ENCODE measurements around the gene HOXC12.

HOXC12 gene

DNA sequence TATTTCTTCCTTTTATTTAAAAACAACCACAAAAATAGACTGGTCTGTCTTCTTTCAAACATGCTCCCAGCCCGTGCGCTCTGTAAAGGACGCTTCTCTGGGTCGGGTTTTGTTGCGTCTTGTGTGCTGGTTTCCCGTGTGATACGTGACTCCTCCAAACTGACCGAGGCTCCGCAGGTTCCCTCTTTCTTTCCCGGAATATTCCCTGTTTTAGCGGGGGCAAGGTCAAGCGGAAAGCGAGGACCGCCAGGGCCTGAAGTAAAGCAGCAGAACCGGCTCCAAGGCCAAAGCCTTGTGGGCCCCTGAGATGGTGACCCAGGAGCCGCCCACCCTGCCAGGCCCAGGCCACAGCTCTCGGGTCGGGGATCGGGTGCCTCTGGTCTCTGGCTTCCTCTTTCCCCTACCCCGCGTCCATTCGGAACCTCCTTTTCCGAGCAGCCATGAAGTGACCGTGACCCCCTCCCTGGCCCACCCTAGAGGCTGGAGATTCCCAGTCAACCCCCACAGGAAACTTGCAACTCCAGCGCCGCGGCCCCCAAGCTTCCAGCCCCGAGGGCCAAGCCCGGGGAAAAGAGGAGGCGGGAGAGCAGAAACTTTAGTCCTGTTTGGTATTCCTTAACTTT is 29.4 kb downstream of the HOXC12 start:
- DNase-seq = no peak

DNA sequence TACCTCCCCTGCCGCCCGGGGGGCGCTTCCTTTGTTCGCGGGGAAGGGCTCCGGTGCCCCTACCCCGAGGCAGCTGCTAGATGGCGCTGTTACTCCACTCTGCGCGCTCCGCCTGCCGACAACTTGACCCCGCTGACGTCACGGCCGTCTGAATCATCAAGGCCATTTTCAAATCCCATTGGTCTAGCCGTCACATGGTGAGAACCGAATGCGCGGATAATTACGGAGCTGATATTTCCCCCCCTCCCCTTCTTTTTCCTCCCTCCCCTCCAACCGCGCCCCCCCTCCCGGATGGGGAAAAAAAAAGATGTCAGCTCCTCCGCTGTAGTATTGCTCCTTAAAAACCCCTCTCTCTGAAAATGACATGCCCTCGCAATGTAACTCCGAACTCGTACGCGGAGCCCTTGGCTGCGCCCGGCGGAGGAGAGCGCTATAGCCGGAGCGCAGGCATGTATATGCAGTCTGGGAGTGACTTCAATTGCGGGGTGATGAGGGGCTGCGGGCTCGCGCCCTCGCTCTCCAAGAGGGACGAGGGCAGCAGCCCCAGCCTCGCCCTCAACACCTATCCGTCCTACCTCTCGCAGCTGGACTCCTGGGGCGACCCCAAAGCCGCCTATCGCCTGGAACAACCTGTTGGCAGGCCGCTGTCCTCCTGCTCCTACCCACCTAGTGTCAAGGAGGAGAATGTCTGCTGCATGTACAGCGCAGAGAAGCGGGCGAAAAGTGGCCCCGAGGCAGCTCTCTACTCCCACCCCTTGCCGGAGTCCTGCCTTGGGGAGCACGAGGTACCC is 30.4 kb downstream of the HOXC12 start, which contains the start of gene HOXC10:
TSS of gene HOXC10 (plus strand) at position 246 of the 791 bp plus-strand sequence. CDS start at position 360, 114 bp downstream.
- peak; percentile 97 for DNase-seq

DNA sequence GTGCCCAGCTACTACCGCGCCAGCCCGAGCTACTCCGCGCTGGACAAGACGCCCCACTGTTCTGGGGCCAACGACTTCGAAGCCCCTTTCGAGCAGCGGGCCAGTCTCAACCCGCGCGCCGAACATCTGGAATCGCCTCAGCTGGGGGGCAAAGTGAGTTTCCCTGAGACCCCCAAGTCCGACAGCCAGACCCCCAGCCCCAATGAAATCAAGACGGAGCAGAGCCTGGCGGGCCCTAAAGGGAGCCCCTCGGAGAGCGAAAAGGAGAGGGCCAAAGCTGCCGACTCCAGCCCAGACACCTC is 30.9 kb downstream of the HOXC12 start:
- no peak for DNase-seq

DNA sequence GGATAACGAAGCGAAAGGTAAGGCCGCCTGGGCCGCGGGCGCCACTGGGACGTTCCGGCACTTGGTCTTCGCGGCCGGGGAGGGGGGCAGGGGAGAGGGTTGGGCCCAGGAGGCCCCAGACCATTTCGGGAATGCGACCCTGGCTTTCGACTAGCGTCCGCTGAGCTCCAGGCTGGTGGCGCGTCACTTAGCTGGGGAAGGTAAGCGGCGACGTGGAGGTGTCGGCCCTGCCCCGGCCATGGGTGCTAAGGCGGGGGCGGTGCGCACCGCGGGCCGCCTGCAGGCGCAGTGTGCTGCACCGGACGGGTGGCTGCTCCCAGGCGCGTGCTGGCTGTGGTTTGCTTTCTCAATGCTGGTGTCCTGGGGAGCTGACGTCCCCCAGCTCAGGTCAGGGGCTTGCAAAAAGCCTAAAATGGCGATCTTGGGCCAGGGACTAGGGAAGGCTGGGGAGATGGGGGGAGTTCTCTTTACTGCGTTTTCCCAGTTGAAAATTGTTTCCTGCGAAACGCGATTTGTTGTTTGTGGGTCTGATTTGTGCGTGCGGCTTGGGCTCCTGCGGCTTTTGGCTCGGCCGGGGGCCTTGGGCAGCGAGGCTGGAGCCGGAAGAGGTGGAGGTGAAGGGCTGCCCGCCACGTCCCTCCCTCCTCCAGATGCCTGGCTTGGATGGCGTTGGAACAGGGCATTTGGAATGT is 31.4 kb downstream of the HOXC12 start:
- no peak for DNase-seq

DNA sequence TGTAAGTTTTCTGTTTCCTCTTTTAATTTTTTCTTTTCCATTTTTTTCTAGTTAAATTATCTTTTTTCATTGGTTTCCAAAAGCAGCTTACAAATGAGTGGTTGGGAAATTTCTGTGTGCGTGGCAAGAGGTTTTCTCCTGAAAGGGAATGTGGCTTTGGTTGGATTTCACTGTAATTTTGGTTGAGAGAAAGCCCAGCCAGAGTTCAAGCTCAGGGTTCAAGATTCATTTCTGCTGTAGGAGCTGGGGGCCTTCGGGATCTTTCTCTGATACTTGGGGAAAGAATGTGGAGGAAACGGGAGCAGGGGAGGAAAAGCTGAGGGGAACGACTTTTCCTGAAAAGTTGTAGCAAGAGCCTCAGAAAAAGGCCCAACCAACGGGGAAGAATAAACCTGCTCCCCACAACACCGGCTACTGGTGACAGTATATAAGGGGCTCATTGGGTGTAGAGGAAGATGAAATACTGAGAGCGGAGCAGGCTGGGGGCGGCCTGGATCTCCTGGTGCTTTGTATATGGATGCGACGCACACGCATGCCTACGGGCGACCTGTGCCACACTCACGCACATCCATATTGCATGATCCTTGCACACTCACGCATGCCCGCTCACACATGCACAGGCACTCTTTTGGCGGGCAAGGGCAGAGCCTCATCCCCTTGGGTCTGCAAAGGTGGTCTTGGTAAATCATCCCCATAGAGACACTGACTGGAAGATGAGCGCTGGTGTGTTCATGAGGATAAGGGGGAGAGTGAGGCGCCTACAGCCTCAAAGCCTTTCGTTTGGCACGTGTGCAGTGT is 32.2 kb downstream of the HOXC12 start:
- DNase-seq = no peak

DNA sequence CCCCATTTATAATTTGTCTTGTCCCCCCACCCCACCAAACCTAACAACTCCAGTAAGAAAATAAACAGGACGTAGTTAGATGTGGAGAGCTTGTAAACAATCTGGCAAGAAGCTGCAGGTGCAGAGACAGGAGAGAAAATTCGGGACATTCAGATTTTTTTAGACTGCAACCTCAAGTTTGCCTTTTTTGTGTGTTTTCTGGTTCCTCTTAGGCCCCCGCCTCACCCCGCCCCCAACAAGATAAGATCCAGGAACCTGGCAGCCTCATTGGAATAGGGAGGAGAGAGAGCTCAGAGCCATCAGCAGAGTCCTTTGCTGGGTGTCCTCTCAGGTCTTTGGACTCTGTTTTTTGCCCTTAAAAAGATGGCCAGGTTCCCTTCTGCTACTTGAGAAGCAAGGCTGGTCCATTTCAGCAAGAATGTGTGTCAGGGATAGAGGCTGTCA is 33.1 kb downstream of the HOXC12 start:
- no peak for DNase-seq

DNA sequence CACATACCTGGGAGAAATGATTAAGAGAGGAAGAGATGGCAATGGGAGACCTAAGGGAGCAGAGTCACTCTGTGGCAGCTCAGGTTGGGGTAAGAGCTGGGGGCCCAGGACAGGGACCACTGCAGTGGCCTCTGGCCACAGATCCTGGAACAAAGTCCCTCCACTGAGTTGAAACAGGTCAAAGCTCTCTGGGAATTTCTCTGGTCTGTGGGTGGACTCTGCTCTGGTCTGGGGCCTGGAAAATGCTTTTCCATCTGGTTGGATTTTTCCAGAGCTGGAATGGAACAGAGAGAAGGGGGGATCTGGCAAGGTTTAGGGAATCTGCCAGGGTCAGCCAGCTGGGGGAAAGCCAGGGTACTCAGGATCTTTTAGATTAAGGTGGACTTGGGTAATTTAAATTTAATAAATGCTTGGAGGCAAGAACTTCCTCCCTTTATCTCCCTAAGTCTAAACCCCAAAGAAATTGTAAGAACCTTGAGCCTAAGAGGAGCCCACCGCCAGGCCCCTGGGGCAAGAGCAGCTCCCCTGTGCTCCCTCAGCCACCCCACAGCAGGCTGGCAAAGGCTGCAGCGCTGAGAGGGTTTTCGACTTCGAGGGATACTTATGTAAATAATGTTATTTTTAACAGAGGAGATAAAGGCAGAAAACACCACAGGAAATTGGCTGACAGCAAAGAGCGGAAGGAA is 34.0 kb downstream of the HOXC12 start:
- DNase-seq = no peak

DNA sequence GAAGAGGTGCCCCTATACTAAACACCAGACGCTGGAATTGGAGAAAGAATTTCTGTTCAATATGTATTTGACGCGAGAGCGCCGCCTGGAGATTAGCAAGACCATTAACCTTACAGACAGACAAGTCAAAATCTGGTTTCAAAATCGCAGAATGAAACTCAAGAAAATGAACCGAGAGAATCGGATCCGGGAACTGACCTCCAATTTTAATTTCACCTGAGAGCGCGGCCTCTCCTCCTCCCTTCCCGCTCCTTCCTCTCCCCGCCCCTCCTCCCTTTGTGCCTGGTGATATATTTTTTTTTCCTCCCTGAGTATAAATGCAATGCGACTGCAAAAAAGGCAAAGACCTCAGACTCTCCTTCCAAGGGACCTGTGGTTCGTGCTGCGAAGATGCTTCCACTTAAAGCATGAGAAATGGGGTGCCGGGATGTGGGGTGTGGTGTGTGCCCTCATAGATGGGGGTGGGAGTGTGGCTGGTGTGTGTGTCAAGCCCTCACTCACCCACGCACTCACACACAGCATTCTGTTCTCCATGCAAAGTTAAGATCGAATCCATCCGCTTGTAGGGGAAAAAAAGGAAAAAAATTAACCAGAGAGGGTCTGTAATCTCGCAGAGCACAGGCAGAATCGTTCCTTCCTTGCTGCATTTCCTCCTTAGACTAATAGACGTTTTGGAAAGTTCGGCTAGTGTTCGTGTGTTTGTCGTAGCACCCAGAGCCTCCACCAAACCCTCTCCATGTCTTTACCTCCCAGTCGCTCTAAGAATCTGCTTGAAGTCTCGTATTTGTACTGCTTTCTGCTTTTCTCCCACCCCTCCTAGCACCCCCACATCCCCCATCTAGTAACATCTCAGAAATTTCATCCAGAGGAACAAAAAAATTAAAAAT is 34.8 kb downstream of the HOXC12 start:
- peak; percentile 79 for DNase-seq

DNA sequence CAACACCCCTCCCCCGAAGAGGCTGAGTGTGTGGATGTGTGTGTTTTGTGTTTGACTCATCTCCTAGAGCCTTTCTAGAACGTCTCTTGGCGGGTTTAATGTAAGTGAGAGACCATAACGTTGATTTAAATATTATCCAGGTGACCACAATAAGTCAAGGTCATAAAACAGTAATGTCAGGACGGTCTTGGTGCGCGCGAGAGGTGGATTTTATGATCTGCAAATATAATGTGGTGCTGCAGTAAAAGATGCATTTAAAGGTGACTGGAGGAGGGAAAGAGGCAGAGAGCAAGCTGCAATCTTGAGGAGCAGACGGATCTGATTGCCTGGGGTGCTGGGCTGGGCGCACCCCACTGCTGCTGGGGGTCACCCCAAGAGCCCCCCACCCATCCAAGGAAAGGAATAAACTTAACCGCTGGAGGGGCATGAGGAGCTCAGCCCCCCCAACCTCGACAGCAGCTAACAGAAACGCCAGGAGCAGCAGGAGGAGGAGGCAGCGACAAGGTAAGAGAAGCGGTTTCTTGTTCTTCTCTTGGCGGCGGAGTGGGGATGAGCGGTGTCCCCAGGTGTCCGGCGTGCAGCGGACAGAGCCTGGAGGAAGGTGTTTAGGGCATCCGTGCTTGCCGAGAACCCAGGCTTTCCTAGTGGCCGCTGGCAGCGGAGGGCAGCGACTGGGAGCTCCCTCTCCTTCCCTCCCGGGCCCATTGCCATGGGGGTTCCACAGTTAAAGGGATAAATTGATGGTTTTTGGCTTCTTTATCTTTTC is 35.8 kb downstream of the HOXC12 start:
- DNase-seq = peak; percentile 69

DNA sequence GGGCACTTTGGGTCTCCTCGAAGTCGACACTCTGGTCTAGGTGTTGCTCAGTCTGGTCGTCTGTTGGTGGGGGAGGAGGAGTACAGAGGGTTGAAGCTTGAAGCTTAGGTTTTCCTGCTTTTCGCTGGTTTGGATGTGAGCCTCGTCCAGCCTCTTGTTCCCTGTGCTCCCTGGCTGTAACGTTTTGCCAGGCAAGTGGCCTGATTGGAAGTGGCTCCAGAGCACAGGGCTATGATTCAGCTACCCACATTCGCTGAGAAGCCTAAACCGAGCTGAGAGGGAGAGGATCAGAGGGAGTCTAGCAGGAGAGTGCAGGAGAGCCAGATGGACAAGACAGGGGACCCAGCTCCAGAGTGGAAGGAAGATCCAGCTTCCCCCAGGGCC is 36.4 kb downstream of the HOXC12 start:
- peak; percentile 81 for DNase-seq

DNA sequence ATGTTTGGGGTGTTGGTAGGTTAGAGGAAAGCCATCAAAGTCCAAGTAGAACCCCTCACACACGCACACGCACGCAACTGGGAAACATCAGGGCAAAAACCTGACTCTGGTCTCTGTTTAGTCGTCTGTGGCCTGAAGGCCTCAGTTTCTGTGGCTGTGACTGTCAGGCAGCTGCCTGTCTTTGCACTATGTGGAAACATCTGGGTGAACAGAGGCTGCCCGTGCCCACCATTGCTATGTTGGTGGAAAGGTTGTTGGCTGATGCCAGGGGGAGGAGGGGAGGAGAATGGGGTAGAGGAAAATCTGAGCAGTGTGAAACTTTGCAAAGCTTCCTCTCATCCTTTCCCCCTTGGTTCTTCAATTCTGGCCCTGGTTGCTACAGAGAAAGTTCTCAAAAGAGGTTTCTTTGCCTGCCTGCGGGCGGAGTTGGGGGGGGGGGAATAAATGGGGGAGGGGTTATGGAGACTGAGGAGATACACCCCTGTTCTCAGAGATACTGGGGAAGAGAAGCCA is 37.7 kb downstream of the HOXC12 start:
- no peak for DNase-seq

DNA sequence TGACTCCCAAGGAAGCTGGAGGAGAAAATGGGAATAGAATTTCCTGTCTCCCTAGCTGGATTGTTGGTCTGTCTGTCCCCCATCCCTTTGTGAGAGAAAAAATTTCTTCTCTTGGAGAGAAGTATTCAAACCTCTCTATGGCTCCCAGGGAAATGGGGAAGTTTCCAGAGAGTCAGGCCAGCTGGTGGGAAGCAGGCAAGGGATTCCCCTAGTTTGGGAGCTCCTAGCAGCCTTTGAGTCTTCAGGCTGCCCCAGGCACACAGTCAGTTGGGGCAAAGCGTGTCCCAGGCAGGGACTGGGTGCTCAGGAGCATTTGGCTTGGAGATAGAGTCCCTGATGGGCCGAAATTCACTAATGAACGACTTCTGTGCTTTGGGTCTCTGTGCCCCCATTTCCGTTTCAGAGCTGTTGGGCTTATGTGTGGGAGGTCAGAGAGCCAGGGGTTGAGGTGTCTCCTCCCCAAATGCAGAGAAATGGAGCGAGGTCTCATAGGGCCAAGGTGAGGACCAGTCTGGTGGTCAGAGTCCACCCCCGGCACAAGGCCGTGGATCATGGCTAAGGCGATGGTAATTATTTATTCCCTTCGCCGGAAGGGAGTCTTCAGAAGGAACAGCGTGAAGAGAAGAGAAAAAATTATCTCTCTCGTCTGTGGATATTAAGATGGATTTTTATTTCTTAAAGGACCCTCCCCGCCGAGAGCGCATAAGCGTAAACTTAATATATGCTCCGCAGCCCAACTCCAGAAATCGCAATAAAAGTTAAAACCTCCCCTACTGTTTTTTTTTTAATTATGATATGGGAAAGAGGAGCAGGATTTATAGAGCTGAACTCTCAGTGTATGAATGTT is 38.7 kb downstream of the HOXC12 start:
- DNase-seq = no peak

DNA sequence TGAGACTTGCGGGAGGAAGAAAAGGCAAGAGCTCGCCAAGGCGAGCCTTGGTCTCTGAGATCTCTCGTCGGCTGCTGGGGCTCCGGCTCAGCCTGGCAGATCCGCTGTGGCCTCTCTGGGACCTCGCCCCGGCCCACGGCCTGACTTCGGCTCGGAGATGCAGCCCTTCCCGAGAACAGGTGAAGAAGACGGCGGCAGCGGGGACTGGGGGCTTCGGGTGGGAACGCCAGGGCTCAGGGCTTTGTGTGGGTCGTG is 39.2 kb downstream of the HOXC12 start:
- DNase-seq = no peak

DNA sequence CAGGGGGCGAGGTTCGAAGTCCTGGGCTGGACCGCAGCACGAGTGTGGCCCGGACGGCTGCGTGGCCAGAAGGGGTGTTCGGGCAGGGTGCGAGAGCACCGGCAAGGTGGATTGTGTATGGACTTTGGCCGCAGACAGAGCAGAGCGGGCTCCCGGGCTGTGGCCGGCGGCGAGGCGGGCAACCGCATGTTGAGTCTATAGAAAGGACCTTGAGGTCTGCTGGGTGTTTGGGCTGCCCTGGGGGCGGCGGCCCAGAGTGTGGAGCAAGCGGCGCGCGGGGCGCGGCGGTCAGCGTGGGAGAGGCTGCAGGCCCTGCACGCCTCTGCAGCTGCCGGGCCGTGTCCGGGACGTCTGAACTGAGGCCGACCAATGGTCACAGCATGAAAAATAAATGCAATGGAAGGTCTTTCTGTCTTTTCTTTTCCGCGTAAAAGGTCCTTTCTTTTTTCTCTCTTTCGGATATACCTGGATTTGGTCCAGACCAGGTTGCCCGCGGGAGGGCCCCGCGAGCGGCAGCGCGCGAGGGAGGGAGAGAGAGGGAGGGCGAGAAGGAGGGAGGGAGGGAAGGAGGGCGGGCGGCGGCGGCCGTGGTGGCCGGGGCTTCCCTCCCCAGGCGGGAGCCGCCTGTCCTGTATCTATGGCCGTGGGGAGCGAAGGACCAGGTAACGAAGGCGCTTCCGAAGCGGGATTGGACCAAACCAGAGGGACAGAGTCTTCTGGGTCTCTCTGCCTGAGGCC is 39.7 kb downstream of the HOXC12 start:
- DNase-seq = no peak

DNA sequence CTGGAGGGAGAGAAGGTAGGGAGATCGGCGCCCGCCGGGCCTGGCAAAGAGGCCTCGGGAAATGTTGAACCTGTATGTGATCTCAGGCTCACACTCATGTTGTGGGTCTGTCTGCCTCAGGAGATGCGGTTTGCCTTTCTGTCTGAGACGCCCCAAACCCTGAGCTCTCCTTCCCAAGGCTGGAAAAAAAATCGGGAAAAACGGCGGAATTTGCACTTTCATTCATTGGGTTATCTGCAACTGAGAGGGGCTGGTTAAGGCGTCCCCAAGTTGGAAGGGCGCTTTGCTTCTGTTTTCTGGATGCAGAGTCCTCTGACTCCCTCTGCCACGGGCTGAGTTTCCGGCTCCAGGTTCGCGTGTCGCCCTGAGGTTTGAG is 40.3 kb downstream of the HOXC12 start:
- no peak for DNase-seq

DNA sequence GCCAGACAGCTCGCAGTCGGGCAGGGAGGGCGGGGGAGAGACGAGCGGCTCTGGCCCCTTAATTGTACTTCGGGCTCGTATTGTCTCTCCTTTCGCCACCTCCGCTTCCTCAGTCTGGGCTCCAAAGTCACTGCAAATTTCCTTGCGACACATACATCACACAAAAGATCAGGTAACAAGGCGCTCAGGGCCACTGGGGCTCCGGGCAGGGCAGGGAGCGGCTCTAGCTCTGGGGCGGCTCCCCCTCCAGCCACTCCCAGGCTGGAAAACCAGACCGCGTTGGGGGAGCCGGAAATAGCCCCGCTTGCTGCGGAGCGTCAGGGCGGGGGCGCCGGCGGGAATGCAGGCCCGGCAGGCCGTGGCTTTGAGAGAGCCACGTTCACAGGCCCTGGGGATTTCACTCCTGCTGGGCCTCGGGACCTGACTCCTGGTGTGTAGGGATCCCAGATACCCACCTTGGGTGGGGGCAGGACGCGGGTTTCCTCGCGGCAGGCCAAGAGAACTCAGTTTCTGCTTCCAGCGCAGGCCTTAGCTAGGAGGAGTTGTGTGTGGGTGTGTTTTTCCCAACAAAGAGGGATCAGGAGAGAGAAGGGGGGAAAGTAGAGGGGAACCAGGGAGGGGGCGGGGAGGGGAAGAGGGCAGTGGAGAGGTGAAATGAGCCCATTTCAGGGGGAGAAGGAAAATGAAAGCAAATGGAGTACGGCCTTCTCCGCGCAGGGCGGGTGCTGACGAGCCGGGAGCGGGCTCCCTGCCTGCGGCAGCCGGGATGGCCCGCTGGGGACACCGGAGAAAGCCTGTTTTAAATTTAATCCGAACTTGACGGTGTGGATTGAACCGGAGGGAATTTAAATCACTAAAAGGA is 40.9 kb downstream of the HOXC12 start:
- peak; percentile 82 for DNase-seq

DNA sequence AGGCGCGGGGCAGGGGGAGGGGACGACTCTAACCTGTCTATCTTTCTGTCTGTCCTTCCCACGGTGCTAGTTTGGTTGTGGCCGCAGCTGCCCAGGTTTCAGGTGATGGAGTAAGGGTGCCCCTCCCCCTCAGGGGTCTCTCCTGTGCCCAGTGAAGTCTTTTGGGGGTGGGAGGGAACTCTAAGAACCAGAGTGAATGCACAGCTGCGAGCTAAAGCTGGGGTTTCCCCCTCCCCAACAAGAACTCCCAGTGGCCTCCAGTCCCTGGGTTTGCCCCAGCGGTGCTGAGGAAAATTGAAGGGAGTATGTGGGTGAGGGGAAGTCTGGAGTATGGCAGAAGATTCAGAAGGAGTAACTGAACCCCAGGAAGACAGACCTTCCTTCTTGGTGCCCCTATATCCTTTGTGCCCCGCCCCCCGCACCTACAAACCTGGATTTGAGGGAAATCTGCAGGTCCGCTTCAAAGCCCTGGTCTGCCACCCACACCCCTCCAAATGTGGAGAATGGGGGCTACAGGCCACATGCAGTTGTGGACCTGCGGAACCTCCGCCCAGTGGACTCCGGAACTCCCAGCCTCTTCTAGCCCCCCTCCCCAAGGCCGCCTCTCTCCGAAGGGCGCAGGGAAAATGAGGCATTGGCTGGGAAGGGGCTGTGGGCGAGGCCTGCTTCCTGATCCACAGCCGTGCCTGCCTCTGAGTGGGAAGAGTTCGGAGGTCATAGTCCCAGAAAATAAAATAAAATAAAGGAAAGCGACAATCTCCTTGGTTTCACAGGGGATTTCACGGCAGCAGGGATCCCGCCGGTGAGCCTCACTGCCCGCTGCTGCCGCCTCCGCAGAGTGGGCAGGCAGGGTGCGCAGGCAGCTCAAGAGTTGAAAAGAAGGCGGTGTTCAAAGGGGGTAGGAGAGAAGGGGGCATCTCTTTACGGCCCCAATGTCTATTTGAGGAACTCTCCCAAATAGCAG is 41.8 kb downstream of the HOXC12 start:
- DNase-seq = no peak

Measured in fibroblast of skin of abdomen (primary cell).